Hindlimb muscle (tissue), 1 donor: ENCODE data around the gene TMEM95. TPM values are rescaled to one million over a fixed set of nuclear protein-coding genes. Genes with fewer than 3 reads are reported as not detected.

ENCODE experiments used
- DNase-seq: peaks from one replicate; pipeline ENCODE4 v3.0.0-alpha.2; 2013
- polyA plus RNA-seq: library from polyadenylated mRNA; unstranded; fragments of 120-200 nt; gene quantifications from one replicate; pipeline ENCODE4 v1.2.1, GENCODE V29; 2013; ENCODE audit not compliant: insufficient read length

TMEM95 gene
- not detected for polyA plus RNA-seq

- DNase-seq, result no peak
These were observed at the start of gene TMEM95 for GRCh38 chr17:7355053-7355452. Gene TMEM95 (plus strand): TSS chr17:7355156. CDS start chr17:7355205, 49 bp downstream.

GRCh38 chr17:7306911-7307685 lies 47.9 kb upstream of the TMEM95 start, which contains the start of gene EIF5A:
Gene EIF5A (plus strand): TSS chr17:7307628. CDS start chr17:7309636, 2,008 bp downstream.
- peak; percentile 100 for DNase-seq

GRCh38 chr17:7307686-7308624 lies 47.0 kb upstream of the TMEM95 start:
- peak; percentile 64 for DNase-seq

- peak; percentile 77 for DNase-seq
These were observed 46.1 kb upstream of the TMEM95 start for GRCh38 chr17:7308625-7309433.

- DNase-seq, result no peak
These were observed 45.3 kb upstream of the TMEM95 start for GRCh38 chr17:7309628-7310027.

- no peak for DNase-seq
These were observed 43.7 kb upstream of the TMEM95 start for GRCh38 chr17:7311110-7311705.

- no peak for DNase-seq
These were observed 42.4 kb upstream of the TMEM95 start for GRCh38 chr17:7312432-7313087.

GRCh38 chr17:7313088-7313889 lies 41.7 kb upstream of the TMEM95 start:
- no peak for DNase-seq

GRCh38 chr17:7313890-7314718 lies 40.9 kb upstream of the TMEM95 start:
- DNase-seq, result no peak

GRCh38 chr17:7314719-7315569 lies 40.0 kb upstream of the TMEM95 start, which contains the start of gene GPS2:
Gene GPS2 (minus strand): TSS chr17:7315360. CDS start chr17:7315052, 308 bp downstream.
- peak; percentile 90 for DNase-seq

- no peak for DNase-seq
These were observed 39.3 kb upstream of the TMEM95 start for GRCh38 chr17:7315570-7316235.

- DNase-seq, result no peak
These were observed 37.7 kb upstream of the TMEM95 start for GRCh38 chr17:7317161-7317803.

GRCh38 chr17:7318121-7318860 lies 36.7 kb upstream of the TMEM95 start:
- DNase-seq, result no peak

GRCh38 chr17:7321466-7321865 lies 33.5 kb upstream of the TMEM95 start:
- DNase-seq, result no peak

GRCh38 chr17:7322520-7323194 lies 32.3 kb upstream of the TMEM95 start:
- DNase-seq, result no peak
